Prostate gland (tissue), 2 donors: ENCODE data around the gene KCNH6.

ENCODE experiments used
- POLR2A ChIP-seq: fragments of 450-650 bp; IDR thresholded peaks from one replicate; pipeline ENCODE4 v1.6.1; 2016; ENCODE audit warnings: antibody characterized with exemption, mild to moderate bottlenecking
- POLR2AphosphoS5 ChIP-seq: sonication (generic); formaldehyde crosslinking; IDR thresholded peaks from one replicate; pipeline ENCODE4 v1.6.1; 2017; ENCODE audit warnings: antibody characterized with exemption
- TF ChIP-seq, protein P1 (sequence below), 4 experiments: fragments of 200-600 bp in 2 of 4; fragments of 450-650 bp in 2 of 4; sonication (generic) in 2 of 4; IDR thresholded peaks; 1 replicate in 3 of 4; 2 replicates in 1 of 4; pipeline ENCODE4 v1.5.1; 2016 to 2019; ENCODE audit warnings: antibody characterized with exemption in 4 of 4, mild to moderate bottlenecking in 2 of 4, moderate library complexity in 2 of 4

DNA sequence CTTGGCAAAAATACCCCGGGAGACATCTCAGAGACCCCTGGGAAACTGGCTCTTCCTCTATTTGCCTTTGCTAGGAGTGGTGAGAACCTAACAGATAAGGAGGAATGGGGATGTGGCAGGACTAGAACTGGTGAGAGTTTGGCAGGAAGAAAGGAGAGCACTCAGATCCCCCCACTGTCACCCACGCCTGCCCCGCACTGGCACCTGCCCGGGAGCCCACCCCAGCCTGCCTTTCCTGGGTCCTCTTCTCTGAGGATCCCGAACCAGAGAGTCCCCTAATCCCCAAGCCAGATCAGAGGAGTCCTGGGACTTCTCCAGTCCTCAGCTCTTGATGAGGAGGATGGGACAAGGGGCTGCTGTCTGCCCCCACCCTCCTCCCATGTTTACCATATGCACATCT lies 3.7 kb downstream of the KCNH6 start:
- no peak for TF ChIP-seq POLR2A
- TF ChIP-seq, protein P1, sequence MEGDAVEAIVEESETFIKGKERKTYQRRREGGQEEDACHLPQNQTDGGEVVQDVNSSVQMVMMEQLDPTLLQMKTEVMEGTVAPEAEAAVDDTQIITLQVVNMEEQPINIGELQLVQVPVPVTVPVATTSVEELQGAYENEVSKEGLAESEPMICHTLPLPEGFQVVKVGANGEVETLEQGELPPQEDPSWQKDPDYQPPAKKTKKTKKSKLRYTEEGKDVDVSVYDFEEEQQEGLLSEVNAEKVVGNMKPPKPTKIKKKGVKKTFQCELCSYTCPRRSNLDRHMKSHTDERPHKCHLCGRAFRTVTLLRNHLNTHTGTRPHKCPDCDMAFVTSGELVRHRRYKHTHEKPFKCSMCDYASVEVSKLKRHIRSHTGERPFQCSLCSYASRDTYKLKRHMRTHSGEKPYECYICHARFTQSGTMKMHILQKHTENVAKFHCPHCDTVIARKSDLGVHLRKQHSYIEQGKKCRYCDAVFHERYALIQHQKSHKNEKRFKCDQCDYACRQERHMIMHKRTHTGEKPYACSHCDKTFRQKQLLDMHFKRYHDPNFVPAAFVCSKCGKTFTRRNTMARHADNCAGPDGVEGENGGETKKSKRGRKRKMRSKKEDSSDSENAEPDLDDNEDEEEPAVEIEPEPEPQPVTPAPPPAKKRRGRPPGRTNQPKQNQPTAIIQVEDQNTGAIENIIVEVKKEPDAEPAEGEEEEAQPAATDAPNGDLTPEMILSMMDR (IDR thresholded peaks at IDR 0.05), result no peak
- no peak for TF ChIP-seq POLR2AphosphoS5
